Activated CD4-positive, alpha-beta T cell treated with anti-CD3 and anti-CD28 coated beads for 48 hours (primary cell): Measurements from ENCODE around the gene MPZL1.
"Not testable (repeated sequence)": the region's sequence is repeated elsewhere in the genome, so short reads cannot be mapped to it uniquely, and the experiment has no call there.

Source experiments
- DNase-seq: peaks from one replicate; pipeline ENCODE4 v3.0.0-alpha.2; 2020

MPZL1 gene

DNA sequence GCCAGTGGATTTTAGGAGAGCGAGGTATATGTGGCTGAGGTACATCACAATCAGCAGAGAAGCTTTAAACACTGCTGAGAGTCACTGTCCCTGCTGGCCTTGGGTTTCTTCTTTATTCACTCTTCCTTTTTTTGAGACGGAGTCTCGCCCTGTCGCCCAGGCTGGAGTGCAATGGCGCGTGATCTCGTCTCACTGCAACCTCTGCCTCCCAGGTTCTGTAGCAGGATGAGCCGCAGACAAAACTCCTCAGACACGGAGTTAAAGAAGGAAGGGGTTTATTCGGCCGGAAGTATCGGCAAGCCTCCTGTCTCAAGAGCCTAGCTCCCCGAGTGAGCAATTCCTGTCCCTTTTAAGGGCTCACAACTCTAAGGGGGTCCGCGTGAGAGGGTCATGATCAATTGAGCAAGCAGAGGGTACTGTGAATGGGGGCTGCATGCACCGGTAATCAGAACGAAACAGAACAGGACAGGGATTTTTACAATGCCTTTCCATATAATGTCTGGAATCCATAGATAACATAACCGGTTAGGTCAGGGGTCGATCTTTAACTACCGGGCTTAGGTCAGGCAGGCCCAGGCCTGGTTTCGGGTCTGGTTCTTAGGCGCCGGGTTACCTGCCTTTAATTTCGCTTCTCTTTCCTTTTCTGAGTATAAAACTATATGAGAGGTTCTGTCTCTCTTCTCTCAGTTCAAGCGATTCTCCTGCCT lies 1.9 kb upstream of the MPZL1 start:
- not testable (repeated sequence) for DNase-seq

- DNase-seq = no peak
Measured at GRCh38 chr1:167720965-167721616, 691 bp upstream of the MPZL1 start.

GRCh38 chr1:167722152-167722869 lies 529 bp downstream of the MPZL1 start:
- DNase-seq = peak; percentile 43

GRCh38 chr1:167722870-167723251 lies 1.1 kb downstream of the MPZL1 start:
- DNase-seq = no peak

- DNase-seq = no peak
Measured at GRCh38 chr1:167723707-167724323, 2.0 kb downstream of the MPZL1 start.

GRCh38 chr1:167726008-167726407 lies 4.2 kb downstream of the MPZL1 start:
- no peak for DNase-seq

- no peak for DNase-seq
Measured at GRCh38 chr1:167728818-167729410, 7.1 kb downstream of the MPZL1 start.

GRCh38 chr1:167734227-167734626 lies 12.4 kb downstream of the MPZL1 start:
- no peak for DNase-seq

- no peak for DNase-seq
Measured at GRCh38 chr1:167734841-167735240, 13.1 kb downstream of the MPZL1 start.

- DNase-seq = no peak
Measured at GRCh38 chr1:167737169-167737568, 15.4 kb downstream of the MPZL1 start.

DNA sequence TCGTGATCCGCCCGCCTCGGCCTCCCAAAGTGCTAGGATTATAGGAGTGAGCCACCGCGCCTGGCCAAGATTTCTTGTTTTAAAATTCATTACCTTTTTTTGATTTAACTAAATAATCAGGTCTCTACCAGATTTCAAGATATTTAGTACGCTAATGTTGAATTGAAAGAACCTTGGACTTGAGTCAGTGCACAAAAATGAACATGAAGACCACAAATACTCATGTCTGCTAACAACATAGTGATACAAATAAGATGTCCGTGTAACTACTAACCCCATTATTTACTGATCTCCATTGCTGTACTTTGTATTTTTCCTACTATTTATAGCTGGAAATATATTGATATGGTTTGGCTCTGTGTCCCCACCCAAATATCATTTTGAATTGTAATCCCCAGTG lies 16.4 kb downstream of the MPZL1 start:
- DNase-seq = no peak

- DNase-seq = no peak
Measured at GRCh38 chr1:167739752-167740151, 18.0 kb downstream of the MPZL1 start.

DNA sequence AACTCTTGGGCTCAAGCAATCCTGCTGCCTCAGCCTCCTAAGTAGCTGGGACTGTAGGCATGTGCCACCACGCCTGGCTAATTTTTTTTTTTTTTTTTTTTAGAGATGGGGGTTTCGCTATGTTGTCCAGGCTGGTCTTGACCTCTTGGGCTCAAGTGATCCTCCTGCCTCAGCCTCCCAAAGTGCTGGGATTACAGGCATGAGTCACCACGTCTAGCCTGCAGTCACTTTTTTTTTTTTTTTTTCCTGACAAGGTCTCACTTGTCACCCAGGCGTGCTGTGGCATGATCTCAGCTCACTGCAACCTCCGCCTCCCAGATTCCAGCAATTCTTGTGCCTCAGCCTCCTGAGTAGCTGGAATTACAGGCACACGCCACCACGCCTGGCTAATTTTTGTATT lies 19.3 kb downstream of the MPZL1 start:
- DNase-seq = not testable (repeated sequence)

DNA sequence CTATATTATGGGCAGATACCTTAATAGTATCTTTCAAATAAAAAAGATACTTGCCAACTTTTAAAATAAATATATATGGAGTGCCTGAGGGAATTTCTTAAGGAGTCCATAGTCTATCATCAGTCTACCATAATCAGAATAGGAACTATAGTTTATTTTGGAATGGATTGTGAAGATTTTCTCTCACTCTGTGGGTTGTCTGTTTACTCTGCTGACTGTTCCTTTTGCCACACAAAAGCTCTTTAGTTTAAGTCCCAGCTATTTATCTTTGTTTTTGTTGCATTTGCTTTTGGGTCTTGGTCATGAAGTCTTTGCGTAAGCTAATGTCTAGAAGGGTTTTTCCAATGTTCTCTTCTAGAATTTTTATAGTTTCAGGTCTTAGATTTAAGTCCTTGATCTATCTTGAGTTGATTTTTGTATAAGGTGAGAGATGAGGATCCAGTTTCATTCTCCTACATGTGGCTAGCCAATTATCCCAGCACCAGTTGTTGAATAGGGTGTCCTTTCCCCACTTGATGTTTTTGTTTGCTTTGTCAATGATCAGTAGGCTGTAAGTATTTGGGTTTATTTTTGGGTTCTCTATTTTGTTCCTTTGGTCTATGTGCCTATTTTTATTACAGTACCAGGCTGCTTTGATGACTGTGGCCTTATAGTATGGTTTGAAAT lies 20.7 kb downstream of the MPZL1 start:
- DNase-seq = not testable (repeated sequence)

DNA sequence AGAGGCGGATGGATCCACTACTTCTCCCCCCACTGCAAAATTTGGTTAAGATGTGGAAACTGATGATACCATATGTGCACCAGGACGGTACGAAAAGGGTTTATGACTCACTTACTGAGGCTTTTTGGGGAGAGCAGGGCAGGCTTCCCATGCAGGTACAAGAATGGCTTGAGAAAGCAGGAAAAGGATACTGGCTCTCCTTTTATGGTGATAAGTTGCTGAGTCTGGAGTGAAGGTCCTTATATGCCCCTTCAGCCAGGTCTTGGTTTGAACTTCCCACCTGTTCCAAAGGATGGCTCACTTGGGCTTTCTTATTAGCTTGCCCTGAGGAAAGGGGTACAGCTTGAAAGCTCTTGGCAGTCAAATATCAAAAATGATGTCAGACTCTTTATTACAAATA lies 23.1 kb downstream of the MPZL1 start:
- DNase-seq = no peak

DNA sequence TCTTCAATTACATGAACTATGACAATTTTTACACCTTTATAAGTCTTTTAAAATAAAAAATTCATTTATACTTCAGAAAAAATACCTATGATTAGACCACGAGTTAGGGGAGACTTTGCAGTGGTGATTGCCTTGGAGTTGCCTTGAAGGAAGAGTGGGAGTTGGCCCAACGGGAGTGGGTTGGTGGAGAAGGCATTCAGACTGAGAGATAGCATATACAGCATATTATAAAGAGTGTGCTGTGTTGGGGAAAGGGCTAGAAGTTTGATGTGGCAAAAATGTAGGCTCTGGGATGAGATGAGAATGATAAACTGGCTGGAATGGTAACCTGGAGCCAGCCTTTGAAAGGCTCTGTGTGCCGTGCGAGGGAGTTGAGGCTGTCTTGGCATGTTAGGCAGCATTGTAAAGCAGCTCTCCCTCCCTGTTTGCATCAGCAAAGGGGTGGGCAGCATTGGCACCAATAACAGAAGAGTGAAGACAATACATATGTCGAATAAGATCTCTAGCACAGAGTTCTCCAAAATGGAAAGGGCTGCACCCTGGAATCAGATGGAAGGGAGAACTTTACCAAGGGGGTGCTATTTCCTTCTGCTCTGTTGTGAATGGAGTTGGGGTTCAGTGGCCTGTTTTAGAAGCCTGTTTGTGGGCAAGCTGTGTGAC lies 24.4 kb downstream of the MPZL1 start:
- DNase-seq = no peak

- DNase-seq = no peak
Measured at GRCh38 chr1:167746988-167747655, 25.3 kb downstream of the MPZL1 start.

DNA sequence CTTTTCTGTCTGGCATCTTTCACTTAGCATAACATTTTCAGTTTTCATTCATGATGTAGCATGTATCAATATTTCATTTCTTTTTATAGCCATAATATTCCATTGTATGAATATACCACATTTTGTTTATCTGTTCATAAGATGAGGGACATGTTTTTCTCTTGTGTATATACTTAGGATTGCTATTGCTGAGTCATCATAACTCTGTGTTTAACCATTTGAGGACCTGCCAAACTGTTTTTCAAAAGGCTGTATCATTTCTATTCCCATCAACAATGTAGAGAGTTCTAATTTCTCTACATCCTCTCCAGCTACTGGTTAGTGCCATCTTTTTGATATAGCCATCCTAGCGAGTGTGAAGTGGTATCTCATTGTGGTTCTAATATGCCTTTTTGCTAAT lies 26.2 kb downstream of the MPZL1 start:
- DNase-seq = no peak

GRCh38 chr1:167748906-167749305 lies 27.1 kb downstream of the MPZL1 start:
- DNase-seq = no peak

DNA sequence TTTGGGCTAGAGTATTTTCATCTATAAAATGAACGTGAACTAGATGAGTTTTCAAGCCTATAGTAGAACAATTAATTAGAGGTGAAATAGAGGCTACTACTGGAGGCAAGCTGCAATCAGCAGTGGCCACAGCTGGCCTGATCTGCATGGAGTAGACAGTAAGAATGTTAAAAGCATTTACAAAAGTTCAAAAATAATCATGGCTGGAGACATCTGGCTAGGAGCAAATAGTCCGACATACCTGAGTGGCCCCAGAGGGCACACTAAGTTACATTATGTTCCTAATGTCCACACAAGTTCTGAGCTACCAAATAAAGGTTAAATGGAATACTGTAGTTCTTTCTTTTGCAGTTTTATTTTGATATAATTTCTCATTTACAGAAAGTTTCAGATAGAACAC lies 28.0 kb downstream of the MPZL1 start:
- no peak for DNase-seq

DNA sequence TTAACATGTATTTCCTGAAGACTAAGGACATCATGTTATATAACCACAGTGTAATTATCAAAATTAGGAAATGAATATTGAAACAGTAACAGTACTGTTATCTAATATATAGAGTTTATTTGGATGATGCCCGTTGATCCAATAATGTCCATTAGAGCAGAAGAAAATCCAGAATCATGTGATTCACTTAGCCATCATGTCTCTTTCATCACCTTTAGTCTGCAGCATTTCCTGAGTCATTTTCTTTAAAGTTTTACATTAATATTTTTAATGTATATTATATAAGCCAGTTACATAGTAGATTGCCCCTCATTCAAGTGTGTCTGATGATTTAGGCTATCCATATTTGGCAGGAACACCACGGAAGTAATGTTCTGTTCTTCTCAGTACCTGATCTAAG lies 28.9 kb downstream of the MPZL1 start:
- DNase-seq = no peak

GRCh38 chr1:167751676-167752075 lies 29.9 kb downstream of the MPZL1 start:
- no peak for DNase-seq
